GM23248 (cell line): ENCODE measurements around the gene IMP3. TPM values are rescaled to one million over a fixed set of nuclear protein-coding genes. Genes with fewer than 3 reads are reported as not detected.

ENCODE experiments used
- DNase-seq: peaks from one replicate; pipeline ENCODE4 v3.0.0-alpha.2; 2015
- H2AFZ ChIP-seq: fragments of 200-600 bp; sonication (generic); 2 replicates; pipeline ENCODE4 v1.6.1; 2016; ENCODE audit warnings: antibody characterized with exemption
- H3F3A ChIP-seq: fragments of 200-600 bp; sonication (generic); 2 replicates; pipeline ENCODE4 v1.6.1; 2016; ENCODE audit warnings: mild to moderate bottlenecking, antibody characterized with exemption, mixed run types; ENCODE audit not compliant: insufficient read depth
- H3K27ac ChIP-seq: fragments of 200-600 bp; sonication (generic); 2 replicates; pipeline ENCODE4 v1.5.1; 2016; ENCODE audit warnings: mild to moderate bottlenecking
- H3K27me3 ChIP-seq: fragments of 200-600 bp; sonication (generic); replicated peaks from 2 replicates; pipeline ENCODE4 v1.6.1; 2016; ENCODE audit warnings: mild to moderate bottlenecking; ENCODE audit not compliant: insufficient read depth
- H3K36me3 ChIP-seq: fragments of 200-600 bp; sonication (generic); 2 replicates; pipeline ENCODE4 v1.6.1; 2016; ENCODE audit warnings: low read depth, mild to moderate bottlenecking
- H3K4me1 ChIP-seq: fragments of 200-600 bp; sonication (generic); 2 replicates; pipeline ENCODE4 v1.6.1; 2016; ENCODE audit warnings: mild to moderate bottlenecking; ENCODE audit not compliant: insufficient read depth
- H3K4me2 ChIP-seq: fragments of 200-600 bp; sonication (generic); one replicate; pipeline ENCODE4 v1.6.1; 2016; ENCODE audit warnings: mild to moderate bottlenecking; ENCODE audit not compliant: unreplicated experiment
- H3K4me3 ChIP-seq: fragments of 200-600 bp; sonication (generic); 2 replicates; pipeline ENCODE4 v1.5.1; 2016; ENCODE audit warnings: mild to moderate bottlenecking
- H3K79me2 ChIP-seq: fragments of 200-600 bp; sonication (generic); 2 replicates; pipeline ENCODE4 v1.6.1; 2016; ENCODE audit warnings: mild to moderate bottlenecking; ENCODE audit not compliant: insufficient read depth
- H3K9ac ChIP-seq: fragments of 200-600 bp; sonication (generic); 2 replicates; pipeline ENCODE4 v1.6.1; 2016; ENCODE audit warnings: mild to moderate bottlenecking
- H3K9me2 ChIP-seq: fragments of 200-600 bp; sonication (generic); 2 replicates; pipeline ENCODE4 v1.6.1; 2016; ENCODE audit warnings: mixed run types, mild to moderate bottlenecking, moderate library complexity; ENCODE audit not compliant: insufficient read depth
- H3K9me3 ChIP-seq: fragments of 200-600 bp; sonication (generic); one replicate; pipeline ENCODE4 v1.6.1; 2017; ENCODE audit warnings: low read depth
- H4K20me1 ChIP-seq: fragments of 200-600 bp; sonication (generic); 2 replicates; pipeline ENCODE4 v1.6.0; 2016; ENCODE audit not compliant: insufficient read depth
- EZH2 ChIP-seq: fragments of 200-600 bp; sonication (generic); IDR thresholded peaks from 2 replicates; pipeline ENCODE4 v1.6.1; 2018; ENCODE audit warnings: antibody characterized with exemption, mild to moderate bottlenecking; ENCODE audit not compliant: insufficient read depth, poor library complexity, severe bottlenecking
- EZH2phosphoT487 ChIP-seq: fragments of 200-600 bp; sonication (generic); IDR thresholded peaks from 2 replicates; pipeline ENCODE4 v1.6.1; 2018; ENCODE audit warnings: antibody characterized with exemption, moderate library complexity, mild to moderate bottlenecking, low read depth; ENCODE audit not compliant: insufficient read depth
- WGBS, 2 experiments: methylation state at CpG; one replicate each; pipeline ENCODE4 v1.1.6; 2015 to 2017; ENCODE audit warnings: low lambda C conversion rate in 2 of 2, low coverage in 1 of 2; ENCODE audit errors: missing lambda C conversion rate in 2 of 2; 5-methylcytosine and 5-hydroxymethylcytosine counted together
- in situ Hi-C: fragments of 300-500 bp; cut with MboI; formaldehyde crosslinking; loops from 2 replicates; pipeline ENCODE4 v1.15.0; 2020
- polyA plus RNA-seq: library from polyadenylated mRNA; unstranded; fragments of >200 nt; fragmentation: Nextera tagmentation; extraction: Ambion mirVana; gene quantifications from 2 replicates; pipeline ENCODE4 v1.2.1, GENCODE V29; 2016
- total RNA-seq: library from RNA; depleted of rRNA; stranded (reverse); fragments of >200 nt; shearing (Covaris generic); gene quantifications from 2 replicates; pipeline ENCODE4 v1.2.3, GENCODE V29; 2014

Gene IMP3
- total and polyA plus RNA-seq, 2 experiments from 2014 or later: 105 to 138 TPM

DNA sequence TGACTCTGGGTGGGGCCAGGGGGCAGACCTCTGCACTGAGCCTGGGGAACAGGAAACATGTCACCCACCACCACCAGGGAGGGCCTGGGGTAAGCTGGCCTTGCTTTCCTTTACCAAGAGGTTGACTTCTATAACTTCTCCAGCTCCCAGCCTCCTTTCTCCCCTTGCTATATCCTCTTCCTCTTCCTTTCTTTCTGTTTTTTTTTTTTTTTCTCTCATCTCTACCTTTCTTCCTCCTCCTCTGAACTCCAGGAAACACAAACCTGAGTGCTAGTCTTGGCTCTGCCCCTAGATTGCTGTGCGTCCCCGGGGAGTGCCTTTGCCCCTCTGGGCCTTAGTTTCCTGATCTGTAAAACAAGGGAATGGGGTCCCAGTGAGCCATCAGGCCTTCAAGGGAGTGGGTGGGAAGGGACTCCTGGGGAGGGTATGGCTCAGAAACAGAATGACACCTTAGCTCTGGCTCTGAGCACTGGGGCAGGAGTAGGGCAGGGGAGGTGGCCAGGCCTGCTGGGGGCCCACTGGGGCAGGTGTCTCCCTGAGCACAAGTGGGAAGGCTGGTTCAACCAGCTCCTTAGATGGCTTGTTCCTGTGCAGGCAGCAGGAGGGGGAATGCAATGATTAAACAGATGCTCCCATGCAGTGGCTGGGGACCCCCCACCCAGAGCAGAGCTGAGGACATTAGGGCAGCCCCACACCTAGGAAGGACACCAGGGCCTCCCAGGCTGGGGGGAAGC, 12.0 kb upstream of the IMP3 start:
- Histone ChIP-seq H3K27me3 (no peaks in the 10 kb centered on the region), H3K36me3 (no peaks in the 10 kb centered on the region), H3K4me1 (peaks cover 50% of the 10 kb centered on the region), H3K9me2 (no peaks in the 10 kb centered on the region), H3K9me3 (no peaks in the 10 kb centered on the region), H3K27ac (peak overlapping the region; percentile 32), H3K4me2 (peak overlapping the region; percentile 89), H3K4me3 (peak overlapping the region; percentile 85), H2AFZ (no peak overlapping the region), H3K9ac (peak overlapping the region; percentile 96), H4K20me1 (no peaks in the 10 kb centered on the region; the same call in 1 of the 2 replicates), H3K79me2 (peaks cover 89% of the 10 kb centered on the region), H3F3A (peaks cover 10% of the 10 kb centered on the region; the same call in 1 of the 2 replicates)
- TF ChIP-seq EZH2phosphoT487: no peak
- no peak for TF ChIP-seq EZH2
- 76 to 81% methylated on average over 2 of the region's 2 CpGs for WGBS, 2 experiments
- DNase-seq: no peak
- in situ Hi-C loops: no loop called here

- TF ChIP-seq EZH2: no peak
- no peak for TF ChIP-seq EZH2phosphoT487
- DNase-seq: peak; percentile 57
- Histone ChIP-seq H2AFZ (no peak overlapping the region), H3K79me2 (peaks cover 89% of the 10 kb centered on the region), H3K4me2 (peak overlapping the region; percentile 89), H3K27me3 (no peaks in the 10 kb centered on the region), H3K4me1 (peaks cover 56% of the 10 kb centered on the region), H3K9me2 (no peaks in the 10 kb centered on the region), H3K9me3 (no peaks in the 10 kb centered on the region), H3K27ac (peak overlapping the region; percentile 32), H3K36me3 (no peaks in the 10 kb centered on the region), H3F3A (peaks cover 13% of the 10 kb centered on the region; the same call in 1 of the 2 replicates), H3K9ac (peak overlapping the region; percentile 96), H4K20me1 (no peaks in the 10 kb centered on the region; the same call in 1 of the 2 replicates), H3K4me3 (peak overlapping the region; percentile 85)
- in situ Hi-C loops: no loop called here
- whole genome bisulfite sequencing, 2 experiments: 2 to 7% methylated on average over 9 of the region's 9 CpGs
These were observed 11.1 kb upstream of the IMP3 start for GRCh38 chr15:75650908-75651809.

- Histone ChIP-seq H3K9ac (peak overlapping the region; percentile 96), H3K27ac (0 out of 2 replicates have a peak overlapping the region, but pooled peaks have one; percentile 32), H3K9me2 (no peaks in the 10 kb centered on the region), H3K4me1 (peaks cover 57% of the 10 kb centered on the region), H3K36me3 (no peaks in the 10 kb centered on the region), H3K27me3 (no peaks in the 10 kb centered on the region), H4K20me1 (no peaks in the 10 kb centered on the region; the same call in 1 of the 2 replicates), H3K9me3 (no peaks in the 10 kb centered on the region), H3F3A (peaks cover 16% of the 10 kb centered on the region; the same call in 1 of the 2 replicates), H3K4me2 (peak overlapping the region; percentile 89), H3K79me2 (peaks cover 87% of the 10 kb centered on the region), H3K4me3 (peak overlapping the region; percentile 85), H2AFZ (no peak overlapping the region)
- WGBS, 2 experiments: 63 to 69% methylated on average over 18 of the region's 18 CpGs
- DNase-seq: no peak
- in situ Hi-C loops: no loop called here
- no peak for TF ChIP-seq EZH2
- TF ChIP-seq EZH2phosphoT487: no peak
These were observed 9.8 kb upstream of the IMP3 start for GRCh38 chr15:75649848-75650247.

DNA sequence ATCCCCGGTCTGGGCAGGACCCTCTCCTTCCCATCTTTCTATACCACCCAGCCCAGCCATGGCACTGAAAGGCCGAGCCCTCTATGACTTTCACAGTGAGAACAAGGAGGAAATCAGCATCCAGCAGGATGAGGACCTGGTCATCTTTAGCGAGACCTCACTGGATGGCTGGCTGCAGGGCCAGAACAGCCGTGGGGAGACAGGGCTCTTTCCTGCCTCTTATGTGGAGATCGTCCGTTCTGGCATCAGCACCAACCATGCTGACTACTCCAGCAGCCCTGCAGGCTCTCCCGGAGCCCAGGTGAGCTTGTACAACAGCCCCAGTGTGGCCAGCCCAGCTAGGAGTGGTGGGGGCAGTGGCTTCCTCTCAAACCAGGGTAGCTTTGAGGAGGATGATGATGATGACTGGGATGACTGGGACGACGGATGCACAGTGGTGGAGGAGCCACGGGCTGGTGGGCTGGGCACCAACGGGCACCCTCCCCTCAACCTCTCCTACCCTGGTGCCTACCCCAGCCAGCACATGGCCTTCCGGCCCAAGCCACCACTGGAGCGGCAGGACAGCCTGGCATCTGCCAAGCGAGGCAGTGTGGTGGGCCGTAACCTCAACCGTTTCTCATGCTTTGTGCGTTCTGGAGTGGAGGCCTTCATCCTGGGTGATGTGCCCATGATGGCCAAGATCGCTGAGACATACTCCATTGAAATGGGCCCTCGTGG, 9.2 kb upstream of the IMP3 start:
- Histone ChIP-seq H3K9me3 (no peaks in the 10 kb centered on the region), H3K9ac (peak overlapping the region; percentile 96), H3K27ac (peak overlapping the region; percentile 93), H3K79me2 (peaks cover 81% of the 10 kb centered on the region), H2AFZ (no peak overlapping the region), H3K27me3 (no peaks in the 10 kb centered on the region), H4K20me1 (no peaks in the 10 kb centered on the region), H3K4me1 (peaks cover 54% of the 10 kb centered on the region), H3K36me3 (no peaks in the 10 kb centered on the region), H3K9me2 (no peaks in the 10 kb centered on the region), H3K4me3 (peak overlapping the region; percentile 85), H3K4me2 (peak overlapping the region; percentile 89), H3F3A (peaks cover 16% of the 10 kb centered on the region; the same call in 1 of the 2 replicates)
- TF ChIP-seq EZH2 (no peak), EZH2phosphoT487 (no peak)
- in situ Hi-C loops: no loop called here
- DNase-seq: no peak
- WGBS, 2 experiments: 47 to 50% methylated on average over 18 of the region's 19 CpGs
